IMR-90 (cell line): ENCODE data around the gene NATD1. TPM values are rescaled to one million over a fixed set of nuclear protein-coding genes. Genes with fewer than 3 reads are reported as not detected.

ENCODE experiments used
- ATAC-seq: fragments of 200-7000 bp; cut with Tn5 transposase; 2 replicates; pipeline ENCODE4 v1.9.1; 2020; ENCODE audit warnings: low read depth, mild to moderate bottlenecking, moderate library complexity
- BruUV-seq: library from RNA; stranded (reverse); fragments of 400-500 nt; replicated peaks from 2 replicates; lab custom pipeline; 2021; lab: Mats Ljungman, UMichigan
- CTCF ChIA-PET: fragments of 300-600 bp; formaldehyde crosslinking; extraction: SDS; loops from one replicate; lab custom pipeline; 2021; ENCODE audit warnings: antibody characterized with exemption; lab: Yijun Ruan, JAX
- POLR2A ChIA-PET: fragments of 300-600 bp; sonication (Branson Sonifier 250); formaldehyde crosslinking; loops from one replicate; lab custom pipeline; 2022; ENCODE audit warnings: antibody characterized with exemption; ENCODE audit not compliant: unreplicated experiment; lab: Charles Lee
- DNase-seq: peaks from one replicate; pipeline ENCODE4 v3.0.0; 2013
- H2AFZ ChIP-seq: replicated peaks from 2 replicates; pipeline ENCODE3; 2013; ENCODE audit warnings: low read length, mild to moderate bottlenecking; ENCODE audit not compliant: poor library complexity
- H2AK5ac ChIP-seq: 2 replicates; pipeline ENCODE4 v1.6.1; 2013; ENCODE audit warnings: low read depth, low read length, inconsistent platforms
- H2AK9ac ChIP-seq: replicated peaks from 2 replicates; pipeline ENCODE3; 2013; ENCODE audit warnings: mild to moderate bottlenecking, low read depth, low read length, moderate library complexity; ENCODE audit not compliant: poor library complexity
- H2BK120ac ChIP-seq: 2 replicates; pipeline ENCODE4 v1.6.1; 2013; ENCODE audit warnings: low read depth, low read length, inconsistent platforms
- H2BK15ac ChIP-seq: 3 replicates; pipeline ENCODE4 v1.6.1; 2013; ENCODE audit warnings: low read depth, low read length, inconsistent platforms
- H2BK20ac ChIP-seq: 2 replicates; pipeline ENCODE4 v1.6.1; 2013; ENCODE audit warnings: low read depth, mild to moderate bottlenecking, inconsistent platforms, low read length, moderate library complexity
- H2BK5ac ChIP-seq: 2 replicates; pipeline ENCODE4 v1.6.1; 2013; ENCODE audit warnings: mild to moderate bottlenecking, low read depth, low read length, inconsistent platforms; ENCODE audit not compliant: poor library complexity, severe bottlenecking
- H3K14ac ChIP-seq: replicated peaks from 2 replicates; pipeline ENCODE4 v1.6.1; 2013; ENCODE audit warnings: low read depth, low read length, inconsistent platforms
- H3K18ac ChIP-seq: 2 replicates; pipeline ENCODE4 v1.6.1; 2013; ENCODE audit warnings: low read depth, low read length, control low read depth
- H3K23ac ChIP-seq: 2 replicates; pipeline ENCODE4 v1.6.1; 2013; ENCODE audit warnings: low read depth, low read length, inconsistent platforms
- H3K27ac ChIP-seq: 2 replicates; pipeline ENCODE4 v1.5.1; 2013; ENCODE audit warnings: mild to moderate bottlenecking, control low read depth, low read length; ENCODE audit not compliant: insufficient read depth
- H3K27me3 ChIP-seq: 2 replicates; pipeline ENCODE4 v1.6.1; 2013; ENCODE audit warnings: low read length; ENCODE audit not compliant: control insufficient read depth, insufficient read depth
- H3K36me3 ChIP-seq: 2 replicates; pipeline ENCODE4 v1.6.1; 2013; ENCODE audit warnings: low read length, mixed read lengths; ENCODE audit not compliant: control insufficient read depth, insufficient read depth
- H3K4ac ChIP-seq: 2 replicates; pipeline ENCODE4 v1.6.1; 2013; ENCODE audit warnings: low read depth, low read length, inconsistent platforms
- H3K4me1 ChIP-seq: 2 replicates; pipeline ENCODE4 v1.6.1; 2013; ENCODE audit warnings: low read length, mixed read lengths; ENCODE audit not compliant: control insufficient read depth, insufficient read depth
- H3K4me2 ChIP-seq: 2 replicates; pipeline ENCODE4 v1.6.1; 2013; ENCODE audit warnings: low read depth, mild to moderate bottlenecking, control low read depth, low read length, moderate library complexity
- H3K4me3 ChIP-seq: 2 replicates; pipeline ENCODE4 v1.5.1; 2013; ENCODE audit warnings: low read depth, mild to moderate bottlenecking, control low read depth, low read length, moderate library complexity; ENCODE audit not compliant: insufficient read depth
- H3K56ac ChIP-seq: 2 replicates; pipeline ENCODE4 v1.6.1; 2013; ENCODE audit warnings: low read length, inconsistent platforms; ENCODE audit not compliant: insufficient read depth; ENCODE audit errors: extremely low read depth
- H3K79me1 ChIP-seq, 2 experiments: 2 replicates each; pipeline ENCODE4 v1.6.1; 2013; ENCODE audit warnings: low read length in 2 of 2, inconsistent platforms in 1 of 2, low read depth in 1 of 2
- H3K9ac ChIP-seq: 2 replicates; pipeline ENCODE4 v1.6.1; 2013; ENCODE audit warnings: low read depth, low read length, control low read depth
- H3K9me1 ChIP-seq: 2 replicates; pipeline ENCODE4 v1.6.1; 2013; ENCODE audit warnings: low read length, inconsistent platforms; ENCODE audit not compliant: insufficient read depth
- H3K9me3 ChIP-seq: 2 replicates; pipeline ENCODE4 v1.6.1; 2013; ENCODE audit warnings: low read length; ENCODE audit not compliant: control insufficient read depth, insufficient read depth
- H4K20me1 ChIP-seq: 2 replicates; pipeline ENCODE4 v1.6.1; 2013; ENCODE audit warnings: low read length, inconsistent platforms; ENCODE audit not compliant: insufficient read depth
- H4K5ac ChIP-seq: 2 replicates; pipeline ENCODE4 v1.6.1; 2013; ENCODE audit warnings: mild to moderate bottlenecking, low read depth, low read length, control low read depth
- H4K8ac ChIP-seq, 2 experiments: 2 replicates each; pipeline ENCODE4 v1.6.1; 2013; ENCODE audit warnings: low read depth in 2 of 2, low read length in 2 of 2, control low read depth in 1 of 2, inconsistent platforms in 1 of 2
- H4K91ac ChIP-seq: 2 replicates; pipeline ENCODE4 v1.6.1; 2013; ENCODE audit warnings: low read depth, low read length, inconsistent platforms; ENCODE audit not compliant: insufficient read depth
- BHLHE40 ChIP-seq: fragments of 150-350 bp; IDR thresholded peaks from 2 replicates; pipeline ENCODE4 v1.6.1; 2016; ENCODE audit warnings: mild to moderate bottlenecking, low read depth, low read length
- CEBPB ChIP-seq: IDR thresholded peaks from 2 replicates; pipeline ENCODE4 v1.6.1; 2012; ENCODE audit warnings: low read depth, low read length, improper control_type of control experiment
- CHD1 ChIP-seq: IDR thresholded peaks from 2 replicates; pipeline ENCODE4 v1.6.1; 2012; ENCODE audit warnings: low read depth, low read length, improper control_type of control experiment
- FOS ChIP-seq: fragments of 150-350 bp; IDR thresholded peaks from 2 replicates; pipeline ENCODE4 v1.6.1; 2016; ENCODE audit warnings: low read depth, low read length
- MAFK ChIP-seq: IDR thresholded peaks from 2 replicates; pipeline ENCODE4 v1.6.1; 2012; ENCODE audit warnings: low read depth, low read length, improper control_type of control experiment
- MAZ ChIP-seq: IDR thresholded peaks from 2 replicates; pipeline ENCODE4 v1.6.1; 2012; ENCODE audit warnings: low read depth, mild to moderate bottlenecking, low read length, improper control_type of control experiment, moderate library complexity, borderline replicate concordance
- MXI1 ChIP-seq: IDR thresholded peaks from 2 replicates; pipeline ENCODE4 v1.6.1; 2012; ENCODE audit warnings: low read depth, mild to moderate bottlenecking, low read length, moderate library complexity, borderline replicate concordance
- NFE2L2 ChIP-seq: fragments of 150-350 bp; IDR thresholded peaks from 2 replicates; pipeline ENCODE4 v1.6.1; 2016; ENCODE audit warnings: low read depth, mild to moderate bottlenecking, low read length
- RAD21 ChIP-seq: IDR thresholded peaks from 2 replicates; pipeline ENCODE4 v1.6.1; 2012; ENCODE audit warnings: low read length, improper control_type of control experiment
- RCOR1 ChIP-seq: IDR thresholded peaks from 2 replicates; pipeline ENCODE4 v1.6.1; 2012; ENCODE audit warnings: mild to moderate bottlenecking, low read length, improper control_type of control experiment; ENCODE audit not compliant: insufficient replicate concordance
- SMC3 ChIP-seq: fragments of 150-350 bp; IDR thresholded peaks from 2 replicates; pipeline ENCODE4 v1.6.1; 2016; ENCODE audit warnings: low read depth, mild to moderate bottlenecking, antibody characterized with exemption, low read length, moderate library complexity
- WGBS, 2 experiments: methylation state at CpG; one replicate each; pipeline versions ENCODE4 v1.1.5 to v1.1.7; 2013; ENCODE audit warnings: missing lambda C conversion rate in 2 of 2; ENCODE audit not compliant: insufficient read length in 1 of 2; ENCODE audit errors: extremely low coverage in 2 of 2; 5-methylcytosine and 5-hydroxymethylcytosine counted together
- dilution Hi-C: fragments of 300-500 bp; cut with HindIII; formaldehyde crosslinking; loops from one replicate; pipeline ENCODE4 v1.14.3; 2018; ENCODE audit warnings: low sequenced_read_pairs; ENCODE audit not compliant: unreplicated experiment
- in situ Hi-C: fragments of 300-500 bp; cut with MboI; formaldehyde crosslinking; loops from 3 replicates; pipeline ENCODE4 v1.14.3; 2019; ENCODE audit warnings: low sequenced_read_pairs, inconsistent platforms, mixed read lengths
- intact Hi-C: fragments of 100-400 bp; cut with micrococcal nuclease; formaldehyde crosslinking; loops from 2 replicates; pipeline ENCODE4 v1.10.0; 2022
- polyA plus RNA-seq, 3 experiments: library from polyadenylated mRNA; depleted of rRNA; stranded (reverse); fragments of >200 nt; gene quantifications; 2 replicates each; pipeline ENCODE4 v1.2.3, GENCODE V29; 2012; ENCODE audit warnings: low replicate concordance in 1 of 3
- total RNA-seq: library from RNA; depleted of rRNA; stranded (reverse); fragments of >200 nt; gene quantifications from 2 replicates; pipeline ENCODE4 v1.2.3, GENCODE V29; 2012
- TF ChIP-seq, protein P1 (sequence below): conservative IDR thresholded peaks from 2 replicates; pipeline ENCODE4 v1.5.1; 2012; ENCODE audit warnings: mild to moderate bottlenecking, low read depth, low read length, improper control_type of control experiment
- TF ChIP-seq, protein P2 (sequence below): fragments of 150-350 bp; IDR thresholded peaks from 2 replicates; pipeline ENCODE4 v1.6.1; 2016; ENCODE audit warnings: low read depth, mild to moderate bottlenecking, low read length, moderate library complexity, borderline replicate concordance
- TF ChIP-seq, protein P3 (sequence below): fragments of 150-350 bp; IDR thresholded peaks from 2 replicates; pipeline ENCODE4 v1.6.1; 2017; ENCODE audit warnings: mild to moderate bottlenecking, antibody characterized with exemption, low read length, low read depth

NATD1 gene
- total and polyA plus RNA-seq, 2 of the 4 experiments (the other 2 are of a cell fraction), result 0.90 to 4.3 TPM

DNA sequence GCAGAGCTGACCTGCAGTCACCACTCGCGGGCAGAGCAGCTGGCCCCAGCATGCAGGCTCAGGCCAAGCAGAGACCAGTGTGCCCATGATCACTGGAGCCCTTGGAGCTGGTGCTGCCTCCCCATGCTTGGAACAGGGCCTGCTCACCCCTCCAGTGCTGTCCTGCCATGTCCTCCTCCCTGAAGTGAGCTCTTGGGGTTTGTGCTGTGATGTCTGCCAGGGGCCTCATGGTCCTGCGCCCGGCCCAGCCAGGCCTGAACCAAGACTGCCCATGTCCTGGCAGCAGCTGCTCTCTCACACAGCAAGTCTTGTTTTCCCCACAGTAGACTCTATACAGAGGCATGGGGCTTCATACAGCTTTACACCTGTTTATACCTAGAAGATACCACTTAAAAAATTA lies 63.8 kb downstream of the NATD1 start:
- H2BK5ac ChIP-seq, result no peak overlapping the region
- BruUV-seq, result no TSS peak
- peaks cover 0 to 22% of the 10 kb centered on the region in 2 experiments; a peak in 2 of 4 replicates for H3K79me1 ChIP-seq
- H3K9me3 ChIP-seq, result no peaks in the 10 kb centered on the region
- H3K23ac ChIP-seq, result no peak overlapping the region
- H2BK20ac ChIP-seq, result no peak overlapping the region
- DNase-seq (no peak), ATAC-seq (no peak)
- no peaks in the 10 kb centered on the region for H3K27me3 ChIP-seq
- 95% methylated on average over 4 of the region's 4 CpGs; no CpG with 5 or more reads in 1 of the 2 experiments for WGBS, 2 experiments
- H2AK5ac ChIP-seq, result no peak overlapping the region
- H2AK9ac ChIP-seq, result no peak overlapping the region
- no peak overlapping the region for H2BK120ac ChIP-seq
- peaks cover 15% of the 10 kb centered on the region for H3K36me3 ChIP-seq
- H3K4me3 ChIP-seq, result no peak overlapping the region
- no peak overlapping the region for H3K4me2 ChIP-seq
- H2BK15ac ChIP-seq, result no peak overlapping the region
- no peak overlapping the region for H4K91ac ChIP-seq
- ChIA-PET CTCF (no interaction called here), POLR2A (no interaction called here)
- no peak overlapping the region for H3K27ac ChIP-seq
- H3K14ac ChIP-seq, result no peak overlapping the region
- dilution Hi-C loops, result no loop called here
- no peaks in the 10 kb centered on the region; the same call in 1 of the 2 replicates for H4K20me1 ChIP-seq
- no peak overlapping the region for H3K18ac ChIP-seq
- H3K4ac ChIP-seq, result no peak overlapping the region
- H4K8ac ChIP-seq, result no peak overlapping the region
- no peak overlapping the region for H3K56ac ChIP-seq
- H3K9me1 ChIP-seq, result peaks cover 21% of the 10 kb centered on the region
- TF ChIP-seq, protein P1, sequence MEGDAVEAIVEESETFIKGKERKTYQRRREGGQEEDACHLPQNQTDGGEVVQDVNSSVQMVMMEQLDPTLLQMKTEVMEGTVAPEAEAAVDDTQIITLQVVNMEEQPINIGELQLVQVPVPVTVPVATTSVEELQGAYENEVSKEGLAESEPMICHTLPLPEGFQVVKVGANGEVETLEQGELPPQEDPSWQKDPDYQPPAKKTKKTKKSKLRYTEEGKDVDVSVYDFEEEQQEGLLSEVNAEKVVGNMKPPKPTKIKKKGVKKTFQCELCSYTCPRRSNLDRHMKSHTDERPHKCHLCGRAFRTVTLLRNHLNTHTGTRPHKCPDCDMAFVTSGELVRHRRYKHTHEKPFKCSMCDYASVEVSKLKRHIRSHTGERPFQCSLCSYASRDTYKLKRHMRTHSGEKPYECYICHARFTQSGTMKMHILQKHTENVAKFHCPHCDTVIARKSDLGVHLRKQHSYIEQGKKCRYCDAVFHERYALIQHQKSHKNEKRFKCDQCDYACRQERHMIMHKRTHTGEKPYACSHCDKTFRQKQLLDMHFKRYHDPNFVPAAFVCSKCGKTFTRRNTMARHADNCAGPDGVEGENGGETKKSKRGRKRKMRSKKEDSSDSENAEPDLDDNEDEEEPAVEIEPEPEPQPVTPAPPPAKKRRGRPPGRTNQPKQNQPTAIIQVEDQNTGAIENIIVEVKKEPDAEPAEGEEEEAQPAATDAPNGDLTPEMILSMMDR, result no peak
- TF ChIP-seq, protein P2, sequence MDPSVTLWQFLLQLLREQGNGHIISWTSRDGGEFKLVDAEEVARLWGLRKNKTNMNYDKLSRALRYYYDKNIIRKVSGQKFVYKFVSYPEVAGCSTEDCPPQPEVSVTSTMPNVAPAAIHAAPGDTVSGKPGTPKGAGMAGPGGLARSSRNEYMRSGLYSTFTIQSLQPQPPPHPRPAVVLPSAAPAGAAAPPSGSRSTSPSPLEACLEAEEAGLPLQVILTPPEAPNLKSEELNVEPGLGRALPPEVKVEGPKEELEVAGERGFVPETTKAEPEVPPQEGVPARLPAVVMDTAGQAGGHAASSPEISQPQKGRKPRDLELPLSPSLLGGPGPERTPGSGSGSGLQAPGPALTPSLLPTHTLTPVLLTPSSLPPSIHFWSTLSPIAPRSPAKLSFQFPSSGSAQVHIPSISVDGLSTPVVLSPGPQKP, result no peak
- TF ChIP-seq MAZ, result no peak
- no peak for TF ChIP-seq NFE2L2
- no peak for TF ChIP-seq CEBPB
- TF ChIP-seq MAFK, result no peak
- no peak for TF ChIP-seq RAD21
- TF ChIP-seq RCOR1, result no peak
- TF ChIP-seq BHLHE40, result no peak
- no peak for TF ChIP-seq SMC3
- TF ChIP-seq FOS, result no peak
- TF ChIP-seq, protein P3, sequence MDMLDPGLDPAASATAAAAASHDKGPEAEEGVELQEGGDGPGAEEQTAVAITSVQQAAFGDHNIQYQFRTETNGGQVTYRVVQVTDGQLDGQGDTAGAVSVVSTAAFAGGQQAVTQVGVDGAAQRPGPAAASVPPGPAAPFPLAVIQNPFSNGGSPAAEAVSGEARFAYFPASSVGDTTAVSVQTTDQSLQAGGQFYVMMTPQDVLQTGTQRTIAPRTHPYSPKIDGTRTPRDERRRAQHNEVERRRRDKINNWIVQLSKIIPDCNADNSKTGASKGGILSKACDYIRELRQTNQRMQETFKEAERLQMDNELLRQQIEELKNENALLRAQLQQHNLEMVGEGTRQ, result no peak
- no peak for TF ChIP-seq MXI1
- TF ChIP-seq CHD1, result no peak
- no peak overlapping the region for H3K9ac ChIP-seq
- no peak overlapping the region for H4K5ac ChIP-seq
- in situ Hi-C loops, result no loop called here
- peaks cover 7% of the 10 kb centered on the region; the same call in 1 of the 2 replicates for H3K4me1 ChIP-seq
- intact Hi-C loops, result no loop called here
- no peak overlapping the region for H2AFZ ChIP-seq
